Measurements from ENCODE around the gene SHBG.

- TF ChIP-seq CTCF (IDR thresholded peaks at IDR 0.05; ENCODE audit: insufficient read depth, low read length, poor library complexity, severe bottlenecking) = no peak
- no peak for TF ChIP-seq EZH2phosphoT487 (conservative IDR thresholded peaks at IDR 0.05; ENCODE audit: low read length)
These were observed 39.2 kb upstream of the SHBG start for GRCh38 chr17:7590743-7591142.

All from SU-DHL-6 (cell line).